Spleen (tissue), 7 donors: Measurements from ENCODE around the gene XIAP.

Experiments
- CTCF ChIP-seq, 11 experiments: fragments of 200-600 bp in 7 of 11; fragments of 450-650 bp in 4 of 11; sonication (generic) in 4 of 11; IDR thresholded peaks in 8 of 11; conservative IDR thresholded peaks in 3 of 11; 1 replicate in 7 of 11; 2 replicates in 4 of 11; pipeline versions ENCODE4 v1.4.0 to v1.8.0; 2016 to 2021; ENCODE audit warnings: antibody characterized with exemption in 11 of 11, inconsistent platforms in 4 of 11, mild to moderate bottlenecking in 1 of 11
- POLR2A ChIP-seq, 3 donors: fragments of 450-650 bp; IDR thresholded peaks; one replicate each; pipeline ENCODE4 v1.5.1; 2017; ENCODE audit warnings: antibody characterized with exemption in 3 of 3, mild to moderate bottlenecking in 1 of 3
- POLR2AphosphoS5 ChIP-seq, 3 donors: sonication (generic); formaldehyde crosslinking; IDR thresholded peaks; one replicate each; pipeline ENCODE4 v1.5.1; 2017; ENCODE audit warnings: antibody characterized with exemption in 3 of 3
- donor health status: DM: no; HTN: no; CAD: no; lungs with moderate emphysema.
- donor health status: DM: no; HTN: no; CAD: no.
- donor health status: DM: no; HTN: no; CAD: no.

DNA sequence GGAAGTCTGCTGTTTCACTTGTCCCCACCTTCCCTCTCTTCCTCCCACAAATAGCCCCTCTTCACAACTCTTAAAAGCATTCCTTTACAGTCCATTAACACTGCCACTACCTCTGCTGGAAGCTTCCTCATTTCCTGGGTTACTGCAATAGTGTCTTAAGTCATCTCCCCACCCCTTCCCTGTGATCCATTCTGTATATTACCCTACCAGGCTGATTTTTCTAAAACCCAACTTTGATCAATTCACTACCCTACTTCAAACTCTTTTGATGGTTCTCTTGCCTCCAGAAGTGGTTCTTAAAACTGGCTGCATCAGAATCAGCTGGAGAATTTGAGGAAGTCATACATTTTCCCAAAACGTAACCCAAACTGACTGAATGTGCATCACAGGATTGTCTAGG, 8.8 kb upstream of the XIAP start:
- TF ChIP-seq CTCF (IDR thresholded peaks at IDR 0.05 in 8 of 11, conservative IDR thresholded peaks at IDR 0.05 in 3 of 11) (no peak), POLR2A (IDR thresholded peaks at IDR 0.05) (no peak), POLR2AphosphoS5 (IDR thresholded peaks at IDR 0.05) (no peak)
